IMR-90 (cell line): ENCODE measurements around the gene ZNF718.

ENCODE experiments used
- BHLHE40 ChIP-seq: fragments of 150-350 bp; IDR thresholded peaks from 2 replicates; pipeline ENCODE4 v1.6.1; 2016; ENCODE audit warnings: mild to moderate bottlenecking, low read depth, low read length
- CEBPB ChIP-seq: IDR thresholded peaks from 2 replicates; pipeline ENCODE4 v1.6.1; 2012; ENCODE audit warnings: low read depth, low read length, improper control_type of control experiment
- FOS ChIP-seq: fragments of 150-350 bp; IDR thresholded peaks from 2 replicates; pipeline ENCODE4 v1.6.1; 2016; ENCODE audit warnings: low read depth, low read length
- MAFK ChIP-seq: IDR thresholded peaks from 2 replicates; pipeline ENCODE4 v1.6.1; 2012; ENCODE audit warnings: low read depth, low read length, improper control_type of control experiment
- MAZ ChIP-seq: IDR thresholded peaks from 2 replicates; pipeline ENCODE4 v1.6.1; 2012; ENCODE audit warnings: low read depth, mild to moderate bottlenecking, low read length, improper control_type of control experiment, moderate library complexity, borderline replicate concordance
- MXI1 ChIP-seq: IDR thresholded peaks from 2 replicates; pipeline ENCODE4 v1.6.1; 2012; ENCODE audit warnings: low read depth, mild to moderate bottlenecking, low read length, moderate library complexity, borderline replicate concordance
- NFE2L2 ChIP-seq: fragments of 150-350 bp; IDR thresholded peaks from 2 replicates; pipeline ENCODE4 v1.6.1; 2016; ENCODE audit warnings: low read depth, mild to moderate bottlenecking, low read length
- POLR2A ChIP-seq: IDR thresholded peaks from 2 replicates; pipeline ENCODE4 v1.6.1; 2012; ENCODE audit warnings: mild to moderate bottlenecking, low read depth, low read length
- RCOR1 ChIP-seq: IDR thresholded peaks from 2 replicates; pipeline ENCODE4 v1.6.1; 2012; ENCODE audit warnings: mild to moderate bottlenecking, low read length, improper control_type of control experiment; ENCODE audit not compliant: insufficient replicate concordance
- RFX5 ChIP-seq: IDR thresholded peaks from 2 replicates; pipeline ENCODE4 v1.8.0; 2012; ENCODE audit warnings: low read depth, mild to moderate bottlenecking, low read length, moderate library complexity
- SMC3 ChIP-seq: fragments of 150-350 bp; IDR thresholded peaks from 2 replicates; pipeline ENCODE4 v1.6.1; 2016; ENCODE audit warnings: low read depth, mild to moderate bottlenecking, antibody characterized with exemption, low read length, moderate library complexity
- USF2 ChIP-seq: fragments of 150-350 bp; IDR thresholded peaks from 2 replicates; pipeline ENCODE4 v1.6.1; 2017; ENCODE audit warnings: mild to moderate bottlenecking, antibody characterized with exemption, low read length, low read depth
- TF ChIP-seq, protein P1 (sequence below): conservative IDR thresholded peaks from 2 replicates; pipeline ENCODE4 v1.5.1; 2012; ENCODE audit warnings: mild to moderate bottlenecking, low read depth, low read length, improper control_type of control experiment

- no peak for TF ChIP-seq NFE2L2
- TF ChIP-seq MAZ = no peak
- TF ChIP-seq, protein P1, sequence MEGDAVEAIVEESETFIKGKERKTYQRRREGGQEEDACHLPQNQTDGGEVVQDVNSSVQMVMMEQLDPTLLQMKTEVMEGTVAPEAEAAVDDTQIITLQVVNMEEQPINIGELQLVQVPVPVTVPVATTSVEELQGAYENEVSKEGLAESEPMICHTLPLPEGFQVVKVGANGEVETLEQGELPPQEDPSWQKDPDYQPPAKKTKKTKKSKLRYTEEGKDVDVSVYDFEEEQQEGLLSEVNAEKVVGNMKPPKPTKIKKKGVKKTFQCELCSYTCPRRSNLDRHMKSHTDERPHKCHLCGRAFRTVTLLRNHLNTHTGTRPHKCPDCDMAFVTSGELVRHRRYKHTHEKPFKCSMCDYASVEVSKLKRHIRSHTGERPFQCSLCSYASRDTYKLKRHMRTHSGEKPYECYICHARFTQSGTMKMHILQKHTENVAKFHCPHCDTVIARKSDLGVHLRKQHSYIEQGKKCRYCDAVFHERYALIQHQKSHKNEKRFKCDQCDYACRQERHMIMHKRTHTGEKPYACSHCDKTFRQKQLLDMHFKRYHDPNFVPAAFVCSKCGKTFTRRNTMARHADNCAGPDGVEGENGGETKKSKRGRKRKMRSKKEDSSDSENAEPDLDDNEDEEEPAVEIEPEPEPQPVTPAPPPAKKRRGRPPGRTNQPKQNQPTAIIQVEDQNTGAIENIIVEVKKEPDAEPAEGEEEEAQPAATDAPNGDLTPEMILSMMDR = no peak
- TF ChIP-seq RFX5 = no peak
- no peak for TF ChIP-seq POLR2A
- TF ChIP-seq CEBPB = no peak
- TF ChIP-seq FOS = no peak
- TF ChIP-seq MXI1 = no peak
- no peak for TF ChIP-seq USF2
- TF ChIP-seq BHLHE40 = no peak
- TF ChIP-seq MAFK = no peak
- TF ChIP-seq SMC3 = no peak
- no peak for TF ChIP-seq RCOR1
These were observed 7.8 kb upstream of the ZNF718 start for GRCh38 chr4:116499-116898.
